HT-29 (cell line): Measurements from ENCODE around the gene DUSP28. TPM values are rescaled to one million over a fixed set of nuclear protein-coding genes. Genes with fewer than 3 reads are reported as not detected.

Source experiments
- DNase-seq: peaks from one replicate; pipeline ENCODE4 v3.0.0-alpha.2; 2015; ENCODE audit warnings: low spot score
- total RNA-seq: library from RNA; depleted of rRNA; stranded (reverse); fragments of >200 nt; shearing (Covaris generic); gene quantifications from 2 replicates; pipeline ENCODE4 v1.2.3, GENCODE V29; 2014

DUSP28 gene
- total RNA-seq, 1 experiment from 2014 or later, result 10.0 TPM

- DNase-seq, result no peak
These were observed 25.6 kb downstream of the DUSP28 start for GRCh38 chr2:240585681-240586197.

- DNase-seq, result peak; percentile 95
These were observed 26.2 kb downstream of the DUSP28 start, which contains the start of gene CAPN10 for GRCh38 chr2:240586198-240586918. Gene CAPN10 (plus strand): TSS chr2:240586734. CDS start chr2:240586912, 178 bp downstream.

- DNase-seq, result peak; percentile 45
These were observed 27.0 kb downstream of the DUSP28 start for GRCh38 chr2:240586919-240587800.

GRCh38 chr2:240588006-240588655 lies 28.0 kb downstream of the DUSP28 start:
- DNase-seq, result no peak

GRCh38 chr2:240588669-240589068 lies 28.5 kb downstream of the DUSP28 start:
- no peak for DNase-seq

GRCh38 chr2:240589375-240589774 lies 29.2 kb downstream of the DUSP28 start:
- DNase-seq, result no peak

- DNase-seq, result no peak
These were observed 29.8 kb downstream of the DUSP28 start for GRCh38 chr2:240589850-240590525.

GRCh38 chr2:240590681-240591111 lies 30.5 kb downstream of the DUSP28 start:
- DNase-seq, result no peak

GRCh38 chr2:240591226-240591625 lies 31.1 kb downstream of the DUSP28 start:
- no peak for DNase-seq

GRCh38 chr2:240591784-240592183 lies 31.6 kb downstream of the DUSP28 start:
- DNase-seq, result no peak

GRCh38 chr2:240593026-240593702 lies 33.0 kb downstream of the DUSP28 start:
- no peak for DNase-seq

- no peak for DNase-seq
These were observed 33.7 kb downstream of the DUSP28 start for GRCh38 chr2:240593703-240594451.

GRCh38 chr2:240594511-240595380 lies 34.6 kb downstream of the DUSP28 start:
- DNase-seq, result no peak

GRCh38 chr2:240595381-240596079 lies 35.4 kb downstream of the DUSP28 start:
- DNase-seq, result no peak

- DNase-seq, result no peak
These were observed 35.9 kb downstream of the DUSP28 start for GRCh38 chr2:240596080-240596460.

GRCh38 chr2:240596491-240596931 lies 36.4 kb downstream of the DUSP28 start:
- DNase-seq, result no peak

GRCh38 chr2:240597054-240597418 lies 36.9 kb downstream of the DUSP28 start:
- DNase-seq, result no peak
